ENCODE data around the gene MB.

Gene MB

DNA sequence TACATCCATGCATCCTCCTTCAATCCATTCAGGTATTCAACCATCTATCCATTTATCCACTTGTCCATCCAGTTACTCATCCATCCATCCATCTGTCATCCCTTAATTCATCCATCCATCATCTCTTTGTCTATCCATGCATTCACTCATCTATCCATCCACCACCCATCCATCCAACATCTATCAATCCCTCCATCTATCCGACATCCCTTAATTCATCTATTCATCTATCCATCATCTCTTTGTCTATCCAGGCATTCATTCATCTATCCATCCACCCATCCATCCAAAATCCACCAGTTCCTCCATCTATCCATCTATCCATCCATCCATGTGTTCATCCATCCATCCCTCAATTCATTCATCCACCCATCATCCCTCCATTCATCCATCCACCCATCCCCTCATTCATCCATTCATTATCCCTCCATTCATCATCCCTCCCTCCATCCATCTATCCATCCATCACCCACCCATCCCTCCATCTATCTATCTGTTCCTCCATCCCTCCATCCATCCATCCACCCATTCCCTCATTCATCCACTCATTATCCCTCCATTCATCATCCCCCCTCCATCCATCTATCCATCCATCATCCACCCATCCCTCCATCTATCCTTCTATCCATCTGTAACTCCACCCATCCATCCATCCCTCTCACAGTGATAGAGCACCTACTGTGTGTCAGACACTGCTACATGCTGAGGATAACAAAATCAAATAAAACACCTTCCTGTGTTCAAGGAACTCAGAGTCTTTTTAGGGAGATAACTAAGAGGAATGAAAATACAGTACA, 1.5 kb upstream of the MB start:
- no peak for DNase-seq (ENCODE audit: low read depth, low spot score)

DNA sequence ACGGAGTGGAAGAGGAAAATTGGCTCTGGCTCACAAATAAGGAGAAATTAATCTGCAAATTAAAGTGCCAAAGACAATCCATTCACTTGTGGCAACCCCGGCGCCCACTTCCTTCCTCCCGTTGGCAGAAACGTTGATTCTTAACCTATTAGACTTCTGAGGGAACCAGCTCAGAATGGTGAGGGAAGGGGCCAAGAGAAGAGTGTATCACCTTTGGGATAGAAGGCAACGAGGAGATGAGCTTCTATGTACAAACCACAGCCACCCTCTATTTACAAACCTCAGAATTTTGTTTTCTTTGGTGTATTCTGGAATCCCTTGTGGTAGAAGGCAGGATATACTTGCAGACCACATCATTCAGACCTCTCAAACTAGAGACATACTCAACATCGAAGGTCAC, 1.1 kb downstream of the MB start:
- DNase-seq (ENCODE audit: low read depth, low spot score): no peak

DNA sequence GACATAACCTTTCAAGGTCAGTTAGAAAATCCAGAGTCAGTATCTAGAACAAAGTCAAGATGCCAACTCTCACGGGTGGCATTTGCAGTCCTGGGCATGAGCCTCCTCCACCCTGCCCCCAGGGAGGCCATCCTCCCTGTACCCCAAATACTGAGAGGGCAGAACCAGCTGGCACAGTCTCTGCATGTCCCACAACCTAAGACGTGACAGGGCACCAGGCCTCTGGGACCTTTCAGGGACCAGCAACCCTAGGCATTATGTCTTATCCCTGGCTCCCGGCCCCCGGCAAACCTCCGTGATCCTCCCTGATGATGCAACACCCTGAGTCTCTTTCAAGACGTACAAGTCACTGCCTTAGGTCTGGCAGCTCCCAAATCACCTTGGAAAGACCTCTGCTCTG, 2.0 kb downstream of the MB start:
- DNase-seq (ENCODE audit: low read depth, low spot score): no peak

DNA sequence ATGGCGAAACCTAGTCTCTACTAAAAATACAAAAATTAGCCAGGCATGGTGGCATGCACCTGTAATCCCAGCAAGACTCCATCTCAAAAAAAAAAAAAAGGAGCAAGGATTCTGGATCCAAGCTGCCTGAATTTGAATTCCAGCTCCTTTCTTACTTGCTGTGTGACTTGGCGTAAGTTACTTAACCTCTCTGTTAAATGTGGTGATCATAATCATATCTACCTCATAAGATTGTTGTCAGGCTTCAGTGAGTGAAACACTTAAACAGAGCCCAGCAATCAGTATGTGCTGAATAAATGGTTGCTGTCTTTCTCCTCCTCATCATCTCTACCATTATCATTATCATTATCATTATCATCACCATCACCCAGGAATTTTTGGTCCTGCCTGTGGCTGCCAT, 2.7 kb downstream of the MB start:
- no peak for DNase-seq (ENCODE audit: low read depth, low spot score)

DNA sequence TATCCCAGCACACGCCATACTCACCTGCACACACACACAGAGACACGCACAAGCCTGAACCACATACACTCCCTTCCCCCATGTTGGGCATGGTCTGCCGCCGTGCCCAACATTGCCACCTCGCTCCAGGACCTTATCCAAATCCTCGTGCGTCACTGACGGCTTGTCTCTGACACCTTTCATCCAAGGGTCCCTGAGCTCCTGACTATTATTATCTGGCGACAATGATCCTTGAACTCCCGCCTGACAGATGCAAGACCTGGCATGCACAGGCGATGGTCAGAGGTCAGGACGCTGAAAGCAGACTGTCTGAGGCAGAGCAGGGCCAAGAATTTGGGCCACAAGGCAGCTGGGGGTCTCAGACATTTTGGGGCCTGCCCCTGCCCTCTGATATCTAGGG, 4.2 kb downstream of the MB start:
- no peak for DNase-seq (ENCODE audit: low read depth, low spot score)

DNA sequence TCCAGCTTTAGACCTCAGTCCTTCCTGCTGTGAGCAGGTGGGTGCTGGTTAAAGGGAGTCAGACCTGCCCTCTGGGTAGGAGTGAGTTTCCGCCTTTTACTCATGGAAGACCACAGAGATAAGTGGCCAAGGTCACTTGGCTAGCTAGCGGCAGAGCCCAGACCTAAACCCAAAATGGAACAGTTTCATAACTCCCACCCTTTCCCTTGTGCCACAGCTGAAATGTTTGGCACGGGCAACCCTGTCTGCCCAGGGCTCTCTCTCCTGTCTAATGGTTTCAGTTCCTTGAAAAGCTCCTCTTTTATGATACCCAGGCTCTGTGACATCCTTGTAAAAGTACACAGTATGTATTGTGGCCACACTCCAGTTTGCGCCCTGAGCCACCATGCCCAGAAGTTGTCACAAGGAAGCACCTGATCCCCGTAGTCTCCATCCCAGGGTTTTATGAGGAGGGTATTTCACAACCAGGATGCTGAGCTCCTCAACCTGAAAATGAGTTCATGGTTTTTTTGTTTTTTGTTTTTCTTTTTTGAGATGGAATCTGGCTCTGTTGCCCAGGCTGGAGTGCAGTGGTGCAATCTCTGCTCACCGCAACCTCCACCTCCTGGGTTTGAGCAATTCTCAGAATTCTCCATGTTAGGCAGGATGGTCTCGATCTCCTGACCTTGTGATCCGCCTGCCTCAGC, 5.1 kb downstream of the MB start:
- DNase-seq (ENCODE audit: low read depth, low spot score): no peak

DNA sequence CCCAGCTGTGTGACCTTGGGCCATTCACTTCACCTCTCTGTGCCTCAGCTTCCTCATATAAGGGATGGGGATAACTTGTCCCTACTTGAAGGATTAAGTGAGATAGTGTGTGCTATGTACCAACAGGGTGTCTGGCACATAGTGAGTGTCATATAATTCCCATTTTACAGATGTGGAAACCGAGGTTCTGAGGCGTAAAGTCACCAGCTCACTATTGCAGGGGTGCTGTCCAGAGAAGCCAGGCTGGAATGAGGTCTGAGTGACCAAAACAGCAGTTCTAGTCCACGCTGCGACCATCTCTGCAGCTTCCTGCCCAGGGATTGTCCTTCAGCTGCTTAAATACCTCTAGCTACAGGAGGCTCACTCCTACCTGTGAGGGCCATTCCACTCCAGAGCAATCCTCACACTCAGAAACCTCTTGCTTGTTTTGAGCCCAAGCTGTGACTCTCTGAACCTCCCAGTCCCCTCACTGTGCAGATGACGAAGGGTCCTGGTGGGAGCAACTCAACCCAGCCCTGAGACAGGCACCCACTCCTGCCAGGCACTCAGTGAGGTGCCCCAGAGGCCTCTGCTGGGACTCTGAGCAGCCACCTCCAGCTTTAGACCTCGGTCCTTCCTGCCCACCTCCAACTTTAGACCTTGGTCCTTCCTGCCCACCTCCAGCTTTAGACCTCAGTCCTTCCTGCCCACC, 5.8 kb downstream of the MB start:
- DNase-seq (ENCODE audit: low read depth, low spot score): no peak

DNA sequence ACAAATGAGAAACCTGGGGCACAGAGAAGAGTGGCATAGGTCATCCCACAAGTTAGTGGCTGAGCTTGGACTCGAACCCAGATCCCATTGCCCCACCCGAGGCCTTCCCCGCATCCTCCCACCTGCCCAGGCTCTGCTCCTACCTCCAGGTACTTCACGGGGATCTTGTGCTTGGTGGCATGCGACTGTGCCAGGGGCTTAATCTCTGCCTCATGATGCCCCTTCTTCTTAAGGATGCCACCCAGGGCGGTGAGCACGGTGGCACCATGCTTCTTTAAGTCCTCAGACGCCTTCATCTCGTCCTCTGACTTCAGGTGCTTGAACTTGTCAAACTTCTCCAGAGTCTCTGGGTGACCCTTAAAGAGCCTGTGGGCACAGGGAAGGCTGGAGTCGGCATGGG, 6.4 kb downstream of the MB start:
- no peak for DNase-seq (ENCODE audit: low read depth, low spot score)

DNA sequence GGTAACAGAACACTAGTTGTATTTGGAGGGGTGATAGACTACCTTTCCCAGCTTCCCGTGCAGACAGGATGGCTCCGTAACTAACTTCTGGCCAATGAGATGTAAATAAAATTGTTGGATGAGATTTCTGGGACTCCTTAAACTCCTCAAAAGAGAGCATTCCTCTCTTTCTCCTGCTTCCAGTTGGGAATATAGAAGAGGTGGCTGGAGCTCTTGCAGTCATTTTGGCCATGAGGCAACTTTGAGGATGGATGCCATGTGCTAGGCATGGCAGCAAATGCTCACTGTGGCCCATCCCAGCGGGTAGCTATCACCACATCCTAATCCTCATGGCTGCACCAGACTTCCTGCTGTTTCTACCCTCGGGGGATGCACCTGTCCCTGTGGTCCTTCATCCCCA, 7.4 kb downstream of the MB start:
- DNase-seq (ENCODE audit: low read depth, low spot score): no peak

DNA sequence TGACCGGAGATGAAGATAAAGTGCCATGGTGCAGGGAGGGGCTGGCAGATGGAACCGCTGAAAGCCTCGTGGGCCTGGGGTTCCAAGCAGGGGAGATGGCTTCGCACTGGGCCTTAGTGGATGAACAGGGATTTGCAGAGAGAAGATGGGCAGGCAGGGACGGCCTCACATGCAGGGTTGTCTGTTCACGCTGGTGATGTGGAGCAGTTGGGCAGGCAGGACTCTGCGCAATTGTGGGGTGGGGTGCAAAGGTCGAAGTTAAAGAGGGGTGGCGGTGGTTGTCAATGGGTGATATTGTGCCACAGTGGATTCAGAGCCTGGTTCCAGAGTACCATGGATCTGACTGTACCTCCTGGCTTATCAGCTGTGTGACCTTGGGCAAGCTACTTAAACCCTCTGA, 7.9 kb downstream of the MB start:
- DNase-seq (ENCODE audit: low read depth, low spot score): no peak

DNA sequence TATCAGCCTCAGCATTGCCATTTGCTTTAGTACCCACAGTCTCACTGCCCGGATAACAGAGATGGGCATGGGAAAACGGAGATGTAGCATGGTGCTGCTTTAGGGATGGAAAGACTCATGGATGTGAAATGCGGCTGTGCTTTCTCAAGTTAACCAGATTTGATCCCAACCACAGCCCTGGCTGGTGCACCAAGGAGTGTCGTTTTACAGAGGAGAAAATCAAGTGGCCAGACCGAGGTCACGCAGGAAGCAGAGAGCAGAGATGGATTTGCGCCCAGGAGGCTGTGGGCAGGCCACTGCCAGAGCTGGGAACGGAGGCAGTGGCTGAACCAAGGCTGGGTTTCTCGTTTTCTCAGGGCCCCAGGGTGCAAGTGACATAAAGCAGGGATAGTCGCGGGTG, 9.0 kb downstream of the MB start:
- DNase-seq (ENCODE audit: low read depth, low spot score): no peak

DNA sequence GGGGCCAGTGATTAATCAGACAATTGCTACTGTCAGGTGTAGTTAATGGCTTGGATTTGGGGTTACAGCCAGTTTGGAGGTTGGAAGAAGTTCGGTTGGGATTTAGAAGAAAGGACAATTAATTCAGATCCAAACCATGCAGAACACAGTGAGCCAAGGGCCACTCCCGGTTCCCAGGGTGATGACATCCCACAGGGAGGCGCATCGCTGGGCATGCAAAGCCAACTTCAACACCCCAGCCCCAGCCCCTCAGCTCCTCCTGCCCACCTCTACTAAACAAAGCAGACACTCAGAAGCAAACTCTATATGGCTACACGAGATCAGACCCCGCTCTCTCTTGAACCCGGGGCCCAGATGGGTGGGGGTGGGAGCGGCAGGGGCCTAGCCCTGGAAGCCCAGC, 10.2 kb downstream of the MB start:
- no peak for DNase-seq (ENCODE audit: low read depth, low spot score)

DNA sequence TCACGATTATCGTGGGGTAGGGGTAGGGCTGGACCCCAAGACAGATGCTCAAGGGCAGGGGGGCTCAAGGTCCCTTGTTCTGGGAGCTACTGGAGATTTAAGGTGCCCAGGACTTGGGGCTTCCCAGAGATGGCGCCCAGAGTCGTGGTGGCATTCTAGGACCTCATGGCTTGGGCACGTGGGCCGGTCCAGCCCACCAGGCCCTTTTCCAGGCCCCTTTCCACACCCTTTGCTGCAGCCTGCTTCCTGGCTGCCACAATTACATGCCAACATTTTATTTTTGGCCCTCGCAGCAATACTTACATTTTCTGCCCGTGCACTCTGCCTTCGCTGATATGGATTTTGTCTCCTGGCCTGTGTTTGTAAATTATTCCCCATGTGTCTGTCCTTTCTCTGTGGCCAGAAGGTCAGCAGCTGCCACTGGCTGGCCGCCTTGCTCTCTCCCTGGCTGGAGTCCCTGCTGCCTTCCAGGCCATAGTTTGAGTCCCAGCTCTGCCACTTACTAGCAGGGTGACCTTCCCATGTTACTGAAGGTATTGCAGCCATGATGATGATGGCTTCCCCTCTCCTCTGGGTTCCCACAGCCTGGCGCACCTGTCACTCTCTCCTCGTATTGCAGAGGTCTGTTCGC, 11.2 kb downstream of the MB start:
- no peak for DNase-seq (ENCODE audit: low read depth, low spot score)

DNA sequence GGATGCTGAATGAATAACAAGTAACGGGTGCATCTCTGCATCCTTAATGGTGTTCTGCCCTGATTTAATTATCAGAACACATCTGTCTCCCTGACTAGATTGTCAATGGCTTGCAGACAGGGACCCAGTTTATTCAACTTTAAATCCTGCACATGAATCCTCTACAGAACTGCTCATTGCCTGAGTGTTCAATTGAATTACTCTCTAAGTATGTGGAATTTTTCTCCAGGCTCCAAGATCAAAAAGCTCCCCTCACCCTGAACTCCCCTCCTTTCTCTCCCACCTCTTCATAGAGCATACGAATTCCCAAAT, 11.8 kb downstream of the MB start:
- no peak for DNase-seq (ENCODE audit: low read depth, low spot score)

DNA sequence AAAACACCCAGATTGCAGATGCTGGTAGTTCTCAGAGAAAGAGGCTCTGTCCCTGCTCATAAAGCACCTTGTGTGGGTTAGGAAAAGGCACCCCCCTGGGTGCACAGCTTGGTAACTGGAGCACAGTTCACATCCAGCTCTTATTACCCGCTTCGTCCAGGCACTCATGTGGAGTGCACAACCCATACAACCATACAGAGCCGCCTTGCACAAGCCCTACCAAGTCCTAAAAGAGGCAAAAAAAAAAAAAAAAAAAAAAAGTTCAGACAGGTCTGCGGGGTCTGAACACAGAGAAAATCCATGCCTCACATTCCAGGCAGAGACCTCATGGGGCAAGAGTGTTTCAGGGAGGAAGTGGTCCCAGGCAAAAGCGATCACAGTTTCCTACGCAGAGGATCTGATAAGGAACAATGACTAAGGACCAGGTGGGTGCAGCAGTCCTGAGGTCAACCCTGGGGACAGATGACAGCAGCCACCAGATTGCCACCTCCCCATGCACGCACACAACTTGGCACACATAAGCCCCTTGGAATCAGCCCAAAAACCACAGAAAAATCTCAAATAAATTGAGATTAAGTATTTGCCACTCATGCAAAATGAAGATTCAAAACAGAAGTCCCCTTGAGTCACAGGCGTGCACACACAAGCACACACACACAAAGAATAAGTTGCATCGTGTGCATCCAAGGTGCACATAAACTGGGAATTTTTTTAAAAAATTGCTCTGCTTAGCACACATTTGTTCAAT, 12.3 kb downstream of the MB start:
- no peak for DNase-seq (ENCODE audit: low read depth, low spot score)

DNA sequence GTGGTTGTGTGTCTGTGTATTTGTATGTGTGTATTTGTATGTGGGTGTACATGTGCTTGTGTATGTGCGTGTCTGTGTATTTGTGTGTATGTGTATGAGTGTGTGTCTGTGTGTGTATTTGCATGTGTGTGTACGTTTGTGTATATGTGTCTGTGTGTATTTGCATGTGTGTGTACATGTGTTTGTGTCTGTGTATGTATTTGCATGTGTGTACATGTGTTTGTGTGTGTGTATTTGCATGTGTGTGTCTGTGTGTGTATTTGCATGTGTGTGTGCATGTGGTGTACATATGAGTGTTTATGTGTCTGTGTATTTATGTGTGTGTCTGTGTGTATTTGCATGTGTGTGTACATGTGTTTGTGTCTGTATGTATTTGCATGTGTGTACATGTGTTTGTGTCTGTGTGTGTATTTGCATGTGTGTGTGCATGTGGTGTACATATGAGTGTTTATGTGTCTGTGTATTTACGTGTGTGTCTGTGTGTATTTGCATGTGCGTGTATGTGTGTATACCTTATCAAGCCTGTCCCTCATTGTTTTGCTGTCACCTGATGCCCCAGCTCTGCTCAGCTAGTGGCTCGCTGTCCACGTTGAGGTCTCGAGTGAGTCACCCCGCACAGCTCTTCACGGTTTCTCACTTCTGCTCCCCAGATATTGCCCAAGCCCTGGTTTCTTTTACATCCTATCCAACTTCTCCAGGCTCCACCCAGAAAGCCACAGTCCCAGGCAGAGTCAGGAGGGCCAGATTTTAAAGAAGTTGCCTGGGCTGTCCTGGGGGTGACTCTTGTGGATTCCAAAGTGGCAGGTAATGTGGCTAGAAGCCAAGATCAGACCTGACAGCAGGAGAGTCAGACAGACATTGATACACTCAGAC, 15.2 kb downstream of the MB start:
- no peak for DNase-seq (ENCODE audit: low read depth, low spot score)

DNA sequence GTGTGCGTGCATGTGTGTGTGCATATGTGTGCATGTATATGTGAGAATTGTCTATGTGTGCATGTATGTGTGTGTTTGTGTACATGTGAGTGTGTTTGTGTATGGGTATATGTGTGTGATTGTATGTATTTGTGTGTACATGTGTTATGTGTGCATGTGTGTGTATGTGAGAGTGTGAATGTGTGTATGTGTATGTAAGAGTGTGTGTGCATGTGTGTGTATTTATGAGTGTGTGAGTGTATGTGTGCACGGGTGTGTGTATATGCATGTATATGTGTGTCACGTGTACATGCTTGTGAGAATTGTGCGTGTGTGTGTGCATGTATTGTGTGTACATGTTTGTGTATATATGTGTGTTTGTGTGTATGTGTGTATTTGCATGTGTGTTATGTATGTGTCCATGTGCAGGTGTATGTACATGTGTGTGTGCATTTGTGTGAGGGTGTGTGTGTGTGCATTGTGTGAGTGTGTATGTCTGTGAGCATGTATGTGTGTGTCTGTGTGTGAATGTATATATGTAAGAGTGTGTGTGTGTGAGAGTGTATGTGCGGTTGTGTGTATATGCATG, 16.0 kb downstream of the MB start:
- no peak for DNase-seq (ENCODE audit: low read depth, low spot score)

DNA sequence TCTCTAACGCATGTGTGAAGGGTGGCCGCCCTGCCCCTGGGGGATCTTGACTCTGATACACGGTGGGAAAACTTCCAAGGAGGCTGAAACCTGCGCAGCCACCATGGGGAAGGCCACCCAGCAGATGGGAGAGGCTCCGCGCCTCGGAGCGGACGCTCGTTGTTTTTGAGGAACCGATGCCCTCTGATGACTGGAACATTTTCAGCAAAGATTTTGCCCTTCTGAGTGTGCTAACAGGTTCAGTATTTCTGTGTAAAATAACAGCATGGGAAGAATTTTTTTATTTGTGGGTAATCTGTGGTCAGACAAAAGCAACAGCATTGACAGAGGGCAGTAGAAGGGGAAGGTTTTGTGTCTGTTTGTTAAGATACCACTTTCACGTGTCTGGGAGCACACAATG, 16.7 kb downstream of the MB start:
- no peak for DNase-seq (ENCODE audit: low read depth, low spot score)

DNA sequence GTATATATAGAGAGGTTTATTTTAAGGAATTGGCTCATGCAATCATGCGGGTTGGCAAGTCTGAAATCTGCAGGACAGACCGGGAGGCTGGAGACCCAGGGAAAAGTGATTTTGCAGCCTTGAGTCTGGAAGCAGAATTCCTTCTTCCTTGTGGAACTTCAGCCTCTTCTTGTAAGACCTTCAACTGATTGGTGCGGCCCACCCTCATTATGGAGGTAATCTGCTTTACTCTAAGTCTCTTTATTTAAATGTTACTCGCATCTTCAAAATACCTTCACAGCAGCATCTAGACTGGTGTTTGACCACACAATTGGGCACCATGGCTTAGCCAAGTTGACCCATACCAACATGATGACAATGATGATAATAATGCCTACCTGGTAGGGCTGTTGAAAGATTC, 17.8 kb downstream of the MB start:
- no peak for DNase-seq (ENCODE audit: low read depth, low spot score)

DNA sequence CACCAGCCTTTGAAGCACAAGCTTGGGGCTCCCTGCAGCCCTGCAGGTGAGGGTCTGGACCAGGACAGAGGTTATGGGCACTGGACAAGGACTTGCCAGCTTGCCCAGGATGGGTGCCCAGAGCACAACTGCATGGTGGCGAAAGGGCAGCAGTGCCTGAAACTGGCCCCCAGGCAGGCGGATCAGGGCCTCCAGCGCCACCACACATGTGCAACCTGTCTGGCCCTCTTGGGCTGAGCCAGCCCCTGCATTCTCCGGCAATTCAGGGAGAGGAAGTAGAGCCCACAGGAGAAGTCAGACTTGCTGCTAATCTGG, 18.8 kb downstream of the MB start:
- no peak for DNase-seq (ENCODE audit: low read depth, low spot score)
